BJ (cell line): ENCODE results near the gene PDE7B. TPM values are rescaled to one million over a fixed set of nuclear protein-coding genes. Genes with fewer than 3 reads are reported as not detected.

Source experiments
- CTCF ChIA-PET: fragments of 350-600 bp; formaldehyde crosslinking; extraction: SDS; loops from one replicate; lab custom pipeline; 2021; ENCODE audit warnings: antibody characterized with exemption, inconsistent platforms; lab: Yijun Ruan, JAX
- POLR2A ChIA-PET: fragments of 300-600 bp; sonication (Branson Sonifier 250); formaldehyde crosslinking; extraction: SDS; loops from one replicate; lab custom pipeline; 2021; ENCODE audit warnings: antibody characterized with exemption; lab: Charles Lee
- DNase-seq: peaks from one replicate; pipeline ENCODE4 v3.0.0-alpha.2; 2011; ENCODE audit warnings: low read depth
- H3K27me3 ChIP-seq: 2 replicates; pipeline ENCODE4 v1.6.0; 2011; ENCODE audit warnings: low read length; ENCODE audit not compliant: control insufficient read depth, insufficient read depth
- H3K36me3 ChIP-seq: 2 replicates; pipeline ENCODE4 v1.5.1; 2011; ENCODE audit warnings: low read length; ENCODE audit not compliant: control insufficient read depth, insufficient read depth
- H3K4me3 ChIP-seq: 2 replicates; pipeline ENCODE4 v1.5.1; 2011; ENCODE audit warnings: low read depth, mild to moderate bottlenecking, control low read depth, low read length
- CTCF ChIP-seq: IDR thresholded peaks from 2 replicates; pipeline ENCODE4 v1.5.1; 2011; ENCODE audit warnings: low read depth, mild to moderate bottlenecking, control low read depth, inconsistent platforms, low read length, moderate library complexity; ENCODE audit not compliant: insufficient read depth
- polyA plus RNA-seq: library from polyadenylated mRNA; depleted of rRNA; stranded (reverse); fragments of >200 nt; gene quantifications from 2 replicates; pipeline ENCODE4 v1.2.3, GENCODE V29; 2011

Gene PDE7B
- polyA plus RNA-seq, 1 experiment = 2.7 TPM

DNA sequence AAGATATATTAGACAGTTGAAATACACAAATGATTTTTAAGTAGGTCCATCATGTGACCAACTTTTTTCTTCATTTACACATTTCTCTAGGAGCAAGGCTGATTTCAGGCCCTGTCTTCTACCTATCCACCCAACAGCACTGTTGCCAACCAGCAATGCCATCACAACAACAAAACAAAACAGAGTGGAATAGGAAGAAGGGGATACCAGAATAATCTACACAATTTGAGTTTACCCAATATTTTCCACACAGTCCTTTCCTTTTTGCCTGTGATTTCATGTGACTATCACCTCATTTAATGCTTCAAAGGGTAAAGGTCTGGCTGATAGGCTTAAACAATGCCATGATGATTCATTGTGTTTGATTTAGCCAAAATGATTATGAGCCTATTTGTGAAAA lies 303.7 kb downstream of the PDE7B start:
- Histone ChIP-seq H3K36me3 (no peaks in the 10 kb centered on the region; the same call in 1 of the 2 replicates), H3K4me3 (no peak overlapping the region), H3K27me3 (no peaks in the 10 kb centered on the region)
- no peak for TF ChIP-seq CTCF
- POLR2A ChIA-PET = no interaction called here
- DNase-seq = no peak
- CTCF ChIA-PET = interaction anchor here (1.2 kb wide), 1 partner anchor 27 kb away, joined by 4 read pairs; no protein-coding TSS in a partner anchor

DNA sequence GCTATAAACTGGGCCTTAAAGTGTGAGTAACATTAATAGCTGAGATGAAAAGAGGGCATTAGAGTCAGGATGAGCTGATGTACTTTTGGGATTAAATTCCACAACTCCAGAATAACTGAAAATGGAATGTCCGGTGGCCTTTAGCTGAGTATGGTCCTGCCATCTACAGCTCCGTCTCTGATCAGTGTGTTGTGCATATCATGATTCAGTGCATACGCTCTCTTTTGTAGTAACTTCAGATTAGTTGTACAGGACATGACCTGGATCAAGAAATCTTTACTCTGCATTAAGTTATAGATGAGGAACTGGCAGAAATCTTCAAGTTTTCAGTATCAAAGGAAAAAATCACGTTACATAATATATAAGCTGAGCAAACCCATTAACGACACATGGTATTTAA lies 306.2 kb downstream of the PDE7B start:
- TF ChIP-seq CTCF = no peak
- no peak overlapping the region for H3K4me3 ChIP-seq
- DNase-seq = no peak
- CTCF ChIA-PET = interaction anchor here (0.9 to 1.1 kb wide), 2 partner anchors 10 to 69 kb away, joined by 3 to 4 read pairs; no protein-coding TSS in a partner anchor
- no peaks in the 10 kb centered on the region for H3K27me3 ChIP-seq
- H3K36me3 ChIP-seq = no peaks in the 10 kb centered on the region; the same call in 1 of the 2 replicates
- POLR2A ChIA-PET = no interaction called here

- DNase-seq = peak; percentile 21
These were observed 306.9 kb downstream of the PDE7B start for GRCh38 chr6:136158387-136158821.

DNA sequence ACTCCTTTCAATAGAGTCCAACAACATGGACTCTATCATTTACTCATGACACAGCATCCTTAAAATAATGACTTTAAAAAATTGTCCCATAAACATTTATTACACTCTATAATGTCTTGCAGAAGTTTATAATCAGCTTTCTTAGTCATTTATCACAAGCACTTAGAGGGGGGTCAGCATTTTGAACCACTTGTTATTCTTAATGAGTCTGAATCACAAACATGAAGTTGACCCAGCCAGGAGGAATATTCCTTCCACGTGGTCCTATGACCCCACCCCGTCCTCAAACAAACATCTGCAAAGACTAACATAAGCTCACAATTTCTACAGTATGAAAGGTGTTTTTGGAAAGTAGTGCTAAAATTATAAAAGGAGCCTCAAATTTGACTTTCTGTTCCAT lies 307.5 kb downstream of the PDE7B start:
- ChIA-PET CTCF (interaction anchor here (0.7 kb wide), 1 partner anchor 9 kb away, joined by 3 read pairs; no protein-coding TSS in a partner anchor), POLR2A (no interaction called here)
- DNase-seq = peak; percentile 19

More at GRCh38 chr6:136158387-136158821, 306.9 kb downstream of the PDE7B start:
- POLR2A ChIA-PET = no interaction called here
- no peaks in the 10 kb centered on the region for H3K27me3 ChIP-seq
- H3K36me3 ChIP-seq = no peaks in the 10 kb centered on the region; the same call in 1 of the 2 replicates
- no peak for TF ChIP-seq CTCF
- CTCF ChIA-PET = interaction anchor here (0.9 to 1.1 kb wide), 2 partner anchors 11 to 68 kb away, joined by 3 to 4 read pairs; no protein-coding TSS in a partner anchor
- H3K4me3 ChIP-seq = no peak overlapping the region

DNA sequence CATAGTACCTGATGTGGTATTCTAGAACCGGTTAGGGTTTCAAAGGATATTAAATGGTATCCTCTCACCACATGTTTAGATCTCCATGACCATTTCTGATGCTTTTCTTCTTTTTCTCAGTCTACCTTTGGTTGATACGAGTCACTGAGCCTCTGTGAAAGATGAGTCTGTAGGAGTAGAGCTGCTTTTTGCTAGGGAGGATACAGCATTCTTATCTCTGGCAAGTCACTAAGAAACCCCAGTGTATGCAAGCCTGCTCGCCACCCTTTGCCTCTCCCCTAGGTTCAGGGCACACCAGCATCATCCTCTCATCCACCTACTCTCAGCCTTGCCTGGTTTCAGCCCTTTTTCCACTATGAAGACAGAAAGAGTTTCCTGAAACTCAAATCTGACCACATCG lies 308.7 kb downstream of the PDE7B start:
- ChIA-PET CTCF (no interaction called here), POLR2A (no interaction called here)
- TF ChIP-seq CTCF = no peak
- H3K4me3 ChIP-seq = no peak overlapping the region
- DNase-seq = no peak
- no peaks in the 10 kb centered on the region for H3K27me3 ChIP-seq
- H3K36me3 ChIP-seq = no peaks in the 10 kb centered on the region; the same call in 1 of the 2 replicates

More for the DNA sequence above, 307.5 kb downstream of the PDE7B start:
- Histone ChIP-seq H3K4me3 (no peak overlapping the region), H3K27me3 (no peaks in the 10 kb centered on the region), H3K36me3 (no peaks in the 10 kb centered on the region; the same call in 1 of the 2 replicates)
- TF ChIP-seq CTCF = no peak
